Gastroesophageal sphincter (tissue), 4 donors: ENCODE data around the gene ATF4. TPM values are rescaled to one million over a fixed set of nuclear protein-coding genes. Genes with fewer than 3 reads are reported as not detected.
"Not testable (repeated sequence)": the region's sequence is repeated elsewhere in the genome, so short reads cannot be mapped to it uniquely, and the experiment has no call there.

Experiments
- ATAC-seq: fragments of 150-250 bp; one replicate; pipeline ENCODE4 v1.9.1; 2016; ENCODE audit warnings: mild to moderate bottlenecking, moderate library complexity
- H3K27ac ChIP-seq, 4 donors: fragments of 200-600 bp; sonication (generic) in 3 of 4; 1 replicate in 3 of 4; 2 replicates in 1 of 4; pipeline ENCODE4 v1.5.1; 2016 to 2019
- H3K27me3 ChIP-seq: fragments of 200-600 bp; sonication (generic); one replicate; pipeline ENCODE4 v1.5.1; 2019
- H3K36me3 ChIP-seq, 2 donors: fragments of 200-600 bp; sonication (generic); one replicate each; pipeline ENCODE4 v1.5.1; 2019; ENCODE audit warnings: control low read depth in 1 of 2
- H3K4me1 ChIP-seq, 3 donors: fragments of 200-600 bp; sonication (generic); 1 replicate in 2 of 3; 2 replicates in 1 of 3; pipeline ENCODE4 v1.5.1; 2016 to 2019; ENCODE audit warnings: control low read depth in 2 of 3
- H3K4me3 ChIP-seq, 2 donors: fragments of 200-600 bp; sonication (generic); one replicate each; pipeline ENCODE4 v1.5.1; 2019; ENCODE audit warnings: mild to moderate bottlenecking in 1 of 2, moderate library complexity in 1 of 2
- H3K9me3 ChIP-seq, 3 donors: fragments of 200-600 bp; sonication (generic); one replicate each; pipeline ENCODE4 v1.5.1; 2017 to 2019; ENCODE audit warnings: control low read depth in 2 of 3
- EP300 ChIP-seq: sonication (generic); formaldehyde crosslinking; IDR thresholded peaks from one replicate; pipeline ENCODE4 v1.6.1; 2017; ENCODE audit warnings: antibody characterized with exemption, mild to moderate bottlenecking
- POLR2A ChIP-seq, 2 donors: fragments of 450-650 bp; IDR thresholded peaks; one replicate each; pipeline ENCODE4 v1.6.1; 2017; ENCODE audit warnings: antibody characterized with exemption in 2 of 2, mild to moderate bottlenecking in 2 of 2, moderate library complexity in 1 of 2
- POLR2AphosphoS5 ChIP-seq: sonication (generic); formaldehyde crosslinking; IDR thresholded peaks from one replicate; pipeline ENCODE4 v1.6.1; 2017; ENCODE audit warnings: antibody characterized with exemption
- WGBS, 2 donors: methylation state at CpG; one replicate each; pipeline ENCODE4 v1.1.5; 2018; ENCODE audit warnings: low coverage in 1 of 2; 5-methylcytosine and 5-hydroxymethylcytosine counted together
- total RNA-seq, 4 donors: library from RNA; depleted of rRNA; stranded (reverse); fragments of >200 nt; gene quantifications; one replicate each; pipeline ENCODE4 v1.1.0, GENCODE V29; 2016
- TF ChIP-seq, protein P1 (sequence below), 4 experiments: fragments of 200-600 bp in 2 of 4; fragments of 450-650 bp in 2 of 4; sonication (generic) in 1 of 4; IDR thresholded peaks; one replicate each; pipeline ENCODE4 v1.5.1; 2017 to 2019; ENCODE audit warnings: antibody characterized with exemption in 4 of 4, mild to moderate bottlenecking in 2 of 4, moderate library complexity in 2 of 4

ATF4 gene
- total RNA-seq, 4 donors from 2014 or later: 450 to 718 (median 563) TPM

DNA sequence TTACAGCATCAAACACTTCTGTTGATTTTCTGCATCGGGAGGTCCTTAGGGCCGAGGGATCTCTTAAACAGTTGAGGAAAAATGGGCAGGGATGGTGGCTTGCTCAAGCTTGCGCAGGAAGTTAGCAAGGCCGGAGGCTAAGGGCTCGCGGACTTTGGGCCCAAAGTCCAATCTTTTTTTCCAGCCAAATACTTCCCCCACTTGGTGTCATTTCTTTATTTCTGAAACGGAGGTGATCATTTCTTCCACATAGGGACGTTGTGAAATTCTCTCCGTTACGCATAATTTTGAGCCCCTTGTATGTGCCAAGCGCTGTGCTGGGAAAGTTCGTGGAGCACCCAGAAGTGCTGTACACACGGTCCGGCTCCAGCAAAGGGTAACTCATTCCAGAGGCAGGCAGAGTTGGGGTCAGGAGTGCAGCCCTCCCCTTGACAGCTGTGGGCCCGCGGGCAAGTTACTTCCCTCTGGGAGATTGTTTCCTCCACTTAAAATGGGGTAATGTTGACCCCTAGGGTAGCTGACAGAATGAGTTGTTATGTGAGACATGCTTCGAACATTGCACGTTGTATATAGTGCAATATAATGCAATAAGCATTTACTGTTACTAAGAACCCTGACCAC, 17.5 kb upstream of the ATF4 start:
- Histone ChIP-seq H3K9me3 (no peaks in the 10 kb centered on the region), H3K36me3 (peaks cover 0 to 41% of the 10 kb centered on the region in 2 donors), H3K4me1 (peaks cover 3 to 74% (median 20%) of the 10 kb centered on the region in 3 donors), H3K27ac (peak overlapping the region; percentile 16 to 89 (median 84)), H3K27me3 (no peaks in the 10 kb centered on the region), H3K4me3 (peak overlapping the region; percentile 66 to 75)
- 4 to 5% methylated on average over 4 to 9 of the region's 18 CpGs for WGBS, 2 donors
- TF ChIP-seq POLR2A (IDR thresholded peaks at IDR 0.05): no peak
- TF ChIP-seq EP300: no peak
- TF ChIP-seq, protein P1, sequence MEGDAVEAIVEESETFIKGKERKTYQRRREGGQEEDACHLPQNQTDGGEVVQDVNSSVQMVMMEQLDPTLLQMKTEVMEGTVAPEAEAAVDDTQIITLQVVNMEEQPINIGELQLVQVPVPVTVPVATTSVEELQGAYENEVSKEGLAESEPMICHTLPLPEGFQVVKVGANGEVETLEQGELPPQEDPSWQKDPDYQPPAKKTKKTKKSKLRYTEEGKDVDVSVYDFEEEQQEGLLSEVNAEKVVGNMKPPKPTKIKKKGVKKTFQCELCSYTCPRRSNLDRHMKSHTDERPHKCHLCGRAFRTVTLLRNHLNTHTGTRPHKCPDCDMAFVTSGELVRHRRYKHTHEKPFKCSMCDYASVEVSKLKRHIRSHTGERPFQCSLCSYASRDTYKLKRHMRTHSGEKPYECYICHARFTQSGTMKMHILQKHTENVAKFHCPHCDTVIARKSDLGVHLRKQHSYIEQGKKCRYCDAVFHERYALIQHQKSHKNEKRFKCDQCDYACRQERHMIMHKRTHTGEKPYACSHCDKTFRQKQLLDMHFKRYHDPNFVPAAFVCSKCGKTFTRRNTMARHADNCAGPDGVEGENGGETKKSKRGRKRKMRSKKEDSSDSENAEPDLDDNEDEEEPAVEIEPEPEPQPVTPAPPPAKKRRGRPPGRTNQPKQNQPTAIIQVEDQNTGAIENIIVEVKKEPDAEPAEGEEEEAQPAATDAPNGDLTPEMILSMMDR (IDR thresholded peaks at IDR 0.05): no peak
- no peak for TF ChIP-seq POLR2AphosphoS5
- no peak for ATAC-seq

- TF ChIP-seq POLR2AphosphoS5: no peak
- TF ChIP-seq POLR2A (IDR thresholded peaks at IDR 0.05): no peak
- TF ChIP-seq, protein P1 (IDR thresholded peaks at IDR 0.05): no peak
- no peak for TF ChIP-seq EP300
- Histone ChIP-seq H3K4me3 (peak overlapping the region in 1 of 2 donors; percentile 75), H3K27ac (no peak overlapping the region), H3K9me3 (no peaks in the 10 kb centered on the region), H3K4me1 (peaks cover 3 to 66% (median 20%) of the 10 kb centered on the region in 3 donors), H3K27me3 (no peaks in the 10 kb centered on the region), H3K36me3 (peaks cover 0 to 48% of the 10 kb centered on the region in 2 donors)
- no peak for ATAC-seq
- WGBS, 2 donors: 53 to 54% methylated on average over 5 to 6 of the region's 6 CpGs
These were observed 16.7 kb upstream of the ATF4 start for GRCh38 chr22:39503630-39504029.

GRCh38 chr22:39504071-39504470, 16.3 kb upstream of the ATF4 start:
- H3K36me3 ChIP-seq: peaks cover 0 to 52% of the 10 kb centered on the region in 2 donors
- H3K4me3 ChIP-seq: no peak overlapping the region
- 86 to 87% methylated on average over 2 to 5 of the region's 16 CpGs for WGBS, 2 donors
- H3K27ac ChIP-seq: no peak overlapping the region
- no peaks in the 10 kb centered on the region for H3K9me3 ChIP-seq
- H3K4me1 ChIP-seq: peaks cover 3 to 64% (median 20%) of the 10 kb centered on the region in 3 donors
- no peak for ATAC-seq
- H3K27me3 ChIP-seq: no peaks in the 10 kb centered on the region
- TF ChIP-seq POLR2AphosphoS5 (no peak), POLR2A (IDR thresholded peaks at IDR 0.05) (no peak), EP300 (no peak)
- TF ChIP-seq, protein P1 (IDR thresholded peaks at IDR 0.05): no peak

- peaks cover 0 to 82% of the 10 kb centered on the region in 2 donors for H3K36me3 ChIP-seq
These were observed 13.3 kb upstream of the ATF4 start for GRCh38 chr22:39507021-39507420.

GRCh38 chr22:39508393-39508792, 12.0 kb upstream of the ATF4 start:
- WGBS, 2 donors: 48 to 73% methylated on average over 4 of the region's 4 CpGs
- TF ChIP-seq, protein P1 (IDR thresholded peaks at IDR 0.05): no peak
- TF ChIP-seq EP300: no peak
- no peak for TF ChIP-seq POLR2AphosphoS5
- TF ChIP-seq POLR2A (IDR thresholded peaks at IDR 0.05): no peak

More at GRCh38 chr22:39507021-39507420, 13.3 kb upstream of the ATF4 start:
- ATAC-seq, H3K9me3 ChIP-seq, H3K27ac ChIP-seq, H3K4me3 ChIP-seq, H3K27me3 ChIP-seq: not testable (repeated sequence)
- peaks cover 3 to 46% (median 14%) of the 10 kb centered on the region in 3 donors for H3K4me1 ChIP-seq
- WGBS, 2 donors: 81% methylated on average over 10 of the region's 10 CpGs; no CpG with 5 or more reads in 1 of the 2 donors

More at GRCh38 chr22:39508393-39508792, 12.0 kb upstream of the ATF4 start:
- H3K4me1 ChIP-seq: peaks cover 0 to 38% (median 8%) of the 10 kb centered on the region in 3 donors
- H3K9me3 ChIP-seq: no peaks in the 10 kb centered on the region
- no peak overlapping the region for H3K27ac ChIP-seq
- peaks cover 0 to 95% of the 10 kb centered on the region in 2 donors for H3K36me3 ChIP-seq
- no peaks in the 10 kb centered on the region for H3K27me3 ChIP-seq
- ATAC-seq: no peak
- no peak overlapping the region for H3K4me3 ChIP-seq
